Lower leg skin (tissue), 3 donors: ENCODE measurements around the gene ARRDC2.

Experiments used
- CTCF ChIP-seq, 3 donors: fragments of 450-650 bp; IDR thresholded peaks; one replicate each; pipeline ENCODE4 v1.5.1; 2016; ENCODE audit warnings: antibody characterized with exemption in 3 of 3, mild to moderate bottlenecking in 3 of 3, moderate library complexity in 2 of 3
- POLR2A ChIP-seq, 2 donors: fragments of 450-650 bp; IDR thresholded peaks; one replicate each; pipeline ENCODE4 v1.6.1; 2016 to 2017; ENCODE audit warnings: antibody characterized with exemption in 2 of 2, mild to moderate bottlenecking in 1 of 2, moderate library complexity in 1 of 2

GRCh38 chr19:18059297-18059696, 51.3 kb downstream of the ARRDC2 start:
- TF ChIP-seq CTCF (IDR thresholded peaks at IDR 0.05) (no peak), POLR2A (IDR thresholded peaks at IDR 0.05) (no peak)
